Activated CD8-positive, alpha-beta memory T cell treated with anti-CD3 and anti-CD28 coated beads for 24 hours (primary cell): ENCODE measurements around the gene PSG11.
"Not testable (repeated sequence)": the region's sequence is repeated elsewhere in the genome, so short reads cannot be mapped to it uniquely, and the experiment has no call there.

Experiments
- DNase-seq: peaks from one replicate; pipeline ENCODE4 v3.0.0-alpha.2; 2020

Gene PSG11

GRCh38 chr19:42985588-42985987, 40.7 kb downstream of the PSG11 start:
- DNase-seq, result no peak

DNA sequence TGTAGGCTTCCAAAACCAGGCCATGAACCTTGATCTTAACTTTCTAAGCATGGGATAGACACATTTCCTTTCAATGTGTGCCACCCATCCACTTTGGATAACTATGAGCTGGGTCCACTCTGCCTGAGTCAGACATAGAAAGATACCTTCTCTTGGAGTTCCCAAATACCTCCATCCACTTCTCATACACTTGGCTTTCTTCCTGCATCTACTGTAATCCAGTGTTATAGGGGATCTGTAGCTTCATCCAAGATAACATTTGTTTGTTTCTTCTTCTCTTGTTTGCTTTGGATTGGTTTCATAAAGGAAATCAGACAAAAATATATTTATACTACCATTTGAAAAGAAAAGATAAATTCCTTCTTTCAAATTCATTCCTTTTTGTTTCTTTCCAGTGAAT, 44.2 kb downstream of the PSG11 start:
- DNase-seq, result not testable (repeated sequence)

DNA sequence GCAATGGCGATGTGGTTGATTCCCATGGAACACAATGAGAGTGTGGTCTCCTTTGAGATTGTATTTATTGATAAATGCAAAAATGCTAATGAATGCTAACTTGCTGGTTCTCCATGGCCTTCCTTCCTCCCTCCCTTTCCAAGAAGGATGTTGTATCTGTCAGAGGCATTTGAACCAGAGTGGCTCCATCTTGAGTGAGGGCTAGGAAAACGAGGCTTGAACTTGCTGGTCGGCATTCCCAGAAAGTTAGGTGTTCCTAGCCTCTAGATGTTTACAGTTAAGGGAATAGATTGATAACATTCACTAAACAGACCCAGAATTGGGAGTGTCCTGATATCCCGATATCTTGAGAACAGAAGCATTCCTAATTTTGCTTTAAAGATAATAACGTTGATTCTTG, 54.8 kb downstream of the PSG11 start:
- DNase-seq, result not testable (repeated sequence)

- DNase-seq, result no peak
Measured at GRCh38 chr19:42965176-42965575, 61.1 kb downstream of the PSG11 start.

DNA sequence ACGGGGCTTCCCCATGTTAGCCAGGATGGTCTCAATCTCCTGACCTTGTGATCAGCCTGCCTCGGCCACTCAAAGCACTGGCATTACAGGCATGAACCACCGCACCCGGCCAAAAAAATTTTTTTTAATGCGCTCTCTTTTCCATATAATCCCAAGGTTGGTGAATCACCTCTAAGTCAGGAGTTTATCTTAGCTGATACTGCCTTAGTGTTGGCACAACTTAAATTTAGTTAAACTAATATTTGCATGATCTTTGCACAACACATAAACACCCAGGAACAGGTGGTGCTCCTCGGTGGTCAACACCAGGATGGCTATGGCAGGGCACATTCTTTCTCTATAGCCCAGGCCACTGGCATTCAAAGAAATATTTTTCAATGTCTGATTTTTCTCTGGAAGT, 65.2 kb downstream of the PSG11 start:
- DNase-seq, result no peak
